Astrocyte of the cerebellum (primary cell): ENCODE measurements around the gene PRSS57.
A peak's percentile ranks its signal among the peaks of the same experiment; 100 is the strongest.

Experiments used
- DNase-seq: peaks from one replicate; pipeline ENCODE4 v3.0.0-alpha.2; 2011; ENCODE audit warnings: low read depth
- H3K4me3 ChIP-seq: 2 replicates; pipeline ENCODE4 v1.5.1; 2011; ENCODE audit warnings: mild to moderate bottlenecking, low read depth, low read length, moderate library complexity
- CTCF ChIP-seq: IDR thresholded peaks from 2 replicates; pipeline ENCODE4 v1.5.1; 2012; ENCODE audit warnings: low read length, low read depth, moderate library complexity, mild to moderate bottlenecking; ENCODE audit errors: missing control alignments
- in situ Hi-C: cut with HindIII; loops from 2 replicates; pipeline ENCODE4 v1.10.0; 2017; ENCODE audit warnings: low sequenced_read_pairs

PRSS57 gene

GRCh38 chr19:681029-682019, 13.9 kb downstream of the PRSS57 start:
- H3K4me3 ChIP-seq = peak overlapping the region; percentile 47
- in situ Hi-C loops = no loop called here
- DNase-seq = no peak
- no peak for TF ChIP-seq CTCF

- H3K4me3 ChIP-seq = peak overlapping the region; percentile 54
- no peak for TF ChIP-seq CTCF
- DNase-seq = peak; percentile 92
- in situ Hi-C loops = no loop called here
These were observed 14.8 kb downstream of the PRSS57 start for GRCh38 chr19:680287-681028.

GRCh38 chr19:679418-680286, 15.6 kb downstream of the PRSS57 start:
- in situ Hi-C loops = no loop called here
- TF ChIP-seq CTCF = no peak
- peak overlapping the region; percentile 54 for H3K4me3 ChIP-seq
- peak; percentile 35 for DNase-seq

- in situ Hi-C loops = no loop called here
- DNase-seq = no peak
- peak overlapping the region; percentile 54 for H3K4me3 ChIP-seq
- TF ChIP-seq CTCF = no peak
These were observed 16.4 kb downstream of the PRSS57 start for GRCh38 chr19:678791-679388.

- no peak for DNase-seq
- in situ Hi-C loops = no loop called here
- no peak for TF ChIP-seq CTCF
- H3K4me3 ChIP-seq = peak overlapping the region; percentile 56
These were observed 17.4 kb downstream of the PRSS57 start for GRCh38 chr19:677601-678436.
